Left ventricle myocardium superior (tissue), 1 donor: ENCODE data around the gene AOAH. TPM values are rescaled to one million over a fixed set of nuclear protein-coding genes. Genes with fewer than 3 reads are reported as not detected.
"Not testable (repeated sequence)": the region's sequence is repeated elsewhere in the genome, so short reads cannot be mapped to it uniquely, and the experiment has no call there.

ENCODE experiments used
- ATAC-seq: fragments of 200-7000 bp; cut with Tn5 transposase; one replicate; pipeline ENCODE4 v1.9.1; 2020; ENCODE audit warnings: mild to moderate bottlenecking, moderate library complexity
- DNase-seq: peaks from one replicate; pipeline ENCODE4 v3.0.0-alpha.2; 2020
- intact Hi-C: fragments of 100-400 bp; cut with micrococcal nuclease; formaldehyde crosslinking; loops from one replicate; pipeline ENCODE4 v1.11.0; 2022
- total RNA-seq: library from RNA; stranded (reverse); fragmentation: NEBNext Ultra II Directional; extraction: Animal tissue kit (Norgen Biotek cat#: 25700); gene quantifications from one replicate; pipeline ENCODE4 v1.2.1, GENCODE V29; 2021
- donor health status: DM: no; HTN: yes; CAD: no; lungs with severe emphysema.

AOAH gene
- total RNA-seq, 1 donor from 2014 or later, result 2.4 TPM

DNA sequence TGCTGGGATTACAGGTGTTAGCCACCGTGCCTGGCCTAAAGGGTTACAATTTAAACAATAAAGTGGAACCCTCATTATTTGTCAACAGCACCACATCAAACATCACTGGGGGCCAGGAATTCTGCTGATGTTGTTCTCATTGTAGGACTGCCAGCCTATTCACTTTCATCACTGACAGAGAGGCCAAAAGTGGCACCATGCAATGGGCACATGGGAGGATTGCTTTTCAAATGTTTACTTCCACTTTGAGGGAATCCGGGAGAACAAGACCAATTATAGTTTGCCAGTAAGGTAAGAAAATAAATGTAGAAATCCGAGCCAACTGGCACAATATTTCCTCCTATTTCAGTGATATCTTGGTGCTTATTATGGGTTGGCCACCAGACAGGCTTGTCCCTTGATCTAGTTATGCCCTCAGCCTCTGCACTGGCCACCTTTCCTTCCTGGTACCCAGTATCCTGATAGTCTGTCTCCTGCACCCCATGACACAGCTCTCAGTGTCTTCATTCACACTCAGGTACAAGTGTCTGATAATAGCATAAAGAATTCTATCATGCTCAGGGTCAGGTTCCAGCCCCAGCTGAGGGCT is 252.1 kb downstream of the AOAH start:
- intact Hi-C loops, result no loop called here
- DNase-seq, result no peak
- ATAC-seq, result no peak

DNA sequence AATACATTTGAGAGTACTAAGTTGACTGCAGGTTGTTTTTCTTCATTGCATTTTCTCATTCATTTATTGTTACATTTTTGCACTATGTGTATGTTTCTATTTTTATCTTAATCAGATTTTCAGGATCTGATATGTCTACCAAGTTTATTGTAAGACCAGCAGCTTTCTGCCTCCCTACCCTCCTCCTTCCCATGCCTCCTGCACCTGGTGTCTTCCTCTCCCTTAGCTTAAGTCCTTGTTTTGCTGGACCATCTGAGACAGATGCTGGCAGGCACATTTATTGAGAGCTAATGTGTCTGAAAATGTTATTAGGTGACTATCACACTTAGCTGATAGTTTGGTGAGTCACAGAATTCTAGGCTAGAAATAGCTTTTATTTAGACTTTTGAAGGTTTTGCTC is 255.1 kb downstream of the AOAH start:
- intact Hi-C loops, result no loop called here
- no peak for DNase-seq
- no peak for ATAC-seq

GRCh38 chr7:36468370-36469101 is 255.8 kb downstream of the AOAH start:
- DNase-seq (no peak), ATAC-seq (no peak)
- intact Hi-C loops, result no loop called here

- ATAC-seq, intact Hi-C loops, DNase-seq: not testable (repeated sequence)
Measured at GRCh38 chr7:36466001-36466400, 258.3 kb downstream of the AOAH start.

DNA sequence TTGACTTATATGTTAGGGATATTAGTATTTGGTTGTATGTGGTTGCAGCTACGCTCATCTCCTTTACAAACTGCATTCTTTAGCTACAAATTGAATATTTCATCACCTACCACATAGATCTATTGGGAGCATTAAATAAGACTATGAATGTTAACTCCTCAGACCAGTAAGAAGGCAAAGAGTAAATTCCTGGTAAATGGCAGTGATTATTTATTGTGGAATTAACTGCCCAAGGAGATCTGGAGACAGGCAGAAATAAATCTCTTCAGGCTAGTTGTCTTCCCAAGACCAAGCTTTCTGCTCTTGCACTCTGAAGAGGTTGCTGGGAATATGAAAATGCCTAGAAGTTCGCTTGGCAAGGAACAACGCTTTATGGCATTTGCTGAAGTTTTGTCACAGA is 260.0 kb downstream of the AOAH start:
- intact Hi-C loops, result no loop called here
- ATAC-seq (no peak), DNase-seq (no peak)
